Upper lobe of left lung (tissue), 6 donors: ENCODE data around the gene EPB41L4B. TPM values are rescaled to one million over a fixed set of nuclear protein-coding genes. Genes with fewer than 3 reads are reported as not detected.

Source experiments
- ATAC-seq, 2 donors: fragments of 200-7000 bp; cut with Tn5 transposase; one replicate each; pipeline ENCODE4 v1.9.1; 2022; ENCODE audit warnings: mild to moderate bottlenecking in 2 of 2, moderate library complexity in 2 of 2; ENCODE audit not compliant: low FRiP score in 2 of 2
- DNase-seq, 2 donors: peaks; one replicate each; pipeline ENCODE4 v3.0.0-alpha.2; 2019 to 2020
- H3K27ac ChIP-seq, 4 donors: fragments of 200-600 bp; sonication (generic); one replicate each; pipeline ENCODE4 v1.5.1; 2016 to 2019
- H3K27me3 ChIP-seq, 4 donors: fragments of 200-600 bp; sonication (generic); one replicate each; pipeline ENCODE4 v1.5.1; 2017 to 2019
- H3K36me3 ChIP-seq, 4 donors: fragments of 200-600 bp; sonication (generic); one replicate each; pipeline ENCODE4 v1.5.1; 2016 to 2019
- H3K4me1 ChIP-seq, 4 donors: fragments of 200-600 bp; sonication (generic); one replicate each; pipeline ENCODE4 v1.5.1; 2018 to 2019
- H3K4me3 ChIP-seq, 4 donors: fragments of 200-600 bp; sonication (generic); one replicate each; pipeline ENCODE4 v1.5.1; 2017 to 2019; ENCODE audit warnings: mild to moderate bottlenecking in 2 of 4, moderate library complexity in 1 of 4
- H3K9me3 ChIP-seq, 4 donors: fragments of 200-600 bp; sonication (generic); one replicate each; pipeline ENCODE4 v1.5.1; 2018 to 2019
- EP300 ChIP-seq, 4 donors: sonication (generic); formaldehyde crosslinking; IDR thresholded peaks; one replicate each; pipeline ENCODE4 v1.5.1; 2017; ENCODE audit warnings: antibody characterized with exemption in 4 of 4, control low read depth in 2 of 4
- POLR2A ChIP-seq, 4 donors: fragments of 450-650 bp; IDR thresholded peaks; one replicate each; pipeline ENCODE4 v1.5.1; 2016 to 2017; ENCODE audit warnings: antibody characterized with exemption in 4 of 4, mild to moderate bottlenecking in 2 of 4
- POLR2AphosphoS5 ChIP-seq, 2 donors: sonication (generic); formaldehyde crosslinking; IDR thresholded peaks; one replicate each; pipeline ENCODE4 v1.5.1; 2017; ENCODE audit warnings: antibody characterized with exemption in 2 of 2
- WGBS, 2 donors: methylation state at CpG; one replicate each; pipeline ENCODE4 v1.1.5; 2017 to 2018; 5-methylcytosine and 5-hydroxymethylcytosine counted together
- total RNA-seq, 6 donors: library from RNA; depleted of rRNA in 4 of 6; stranded (reverse); fragments of >200 nt in 4 of 6; gene quantifications; one replicate each; pipeline versions ENCODE4 v1.1.0 to v1.2.1, GENCODE V29; 2016 to 2021
- TF ChIP-seq, protein P1 (sequence below), 6 experiments: fragments of 450-650 bp in 4 of 6; fragments of 200-600 bp in 2 of 6; sonication (generic) in 2 of 6; IDR thresholded peaks; one replicate each; pipeline ENCODE4 v1.5.1; 2016 to 2019; ENCODE audit warnings: antibody characterized with exemption in 6 of 6
- donor health status: DM: no; HTN: no; CAD: no; lungs with moderate emphysema.
- donor health status: DM: no; HTN: yes; CAD: no; lungs with severe emphysema.

Gene EPB41L4B
- total RNA-seq, 6 donors from 2014 or later, result 8.3 to 28.0 (median 10.9) TPM

DNA sequence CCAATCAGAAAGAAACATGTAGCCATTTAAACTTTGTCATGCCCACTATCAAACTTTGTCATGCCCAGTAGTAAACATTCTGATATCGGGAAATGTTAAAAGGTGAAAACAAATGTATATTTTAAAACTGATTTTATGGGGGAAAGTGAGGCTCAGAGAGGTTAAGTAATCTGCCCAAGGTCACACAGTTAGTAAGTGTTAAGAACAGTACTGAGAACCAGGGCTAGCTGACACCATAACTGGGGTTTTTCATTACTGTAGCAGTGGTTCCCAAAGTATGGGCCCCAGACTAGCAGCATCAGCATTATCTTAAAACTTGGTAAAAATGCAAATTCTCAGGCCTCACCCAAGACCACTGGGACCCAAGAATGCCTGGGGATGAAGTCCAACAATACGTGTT lies 143.9 kb downstream of the EPB41L4B start:
- 92 to 96% methylated on average over 2 of the region's 2 CpGs for WGBS, 2 donors
- no peak for TF ChIP-seq POLR2A (IDR thresholded peaks at IDR 0.05)
- ATAC-seq (no peak), DNase-seq (no peak)
- no peaks in the 10 kb centered on the region for H3K27me3 ChIP-seq
- no peaks in the 10 kb centered on the region for H3K36me3 ChIP-seq
- H3K9me3 ChIP-seq, result no peaks in the 10 kb centered on the region
- no peak overlapping the region for H3K4me3 ChIP-seq
- H3K27ac ChIP-seq, result no peak overlapping the region
- H3K4me1 ChIP-seq, result no peaks in the 10 kb centered on the region

DNA sequence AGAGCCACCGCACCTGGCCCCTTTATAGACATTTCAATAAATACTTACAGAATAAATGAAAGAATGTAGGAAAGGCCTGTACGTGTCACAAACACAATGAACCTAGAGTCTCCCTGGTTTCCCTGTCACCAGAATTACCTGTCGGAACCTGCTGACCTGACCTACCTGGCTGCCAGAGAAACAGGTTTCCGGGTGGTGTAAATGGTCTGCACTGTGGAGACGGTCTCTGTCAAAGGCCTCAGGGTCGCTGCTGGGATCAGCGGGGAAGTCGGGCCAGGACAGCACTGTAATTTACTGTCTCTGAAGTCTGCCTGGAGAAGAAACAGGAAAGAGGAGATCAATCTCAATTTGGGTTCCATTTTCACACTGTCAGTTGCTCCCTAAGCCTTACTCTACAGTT lies 144.5 kb downstream of the EPB41L4B start:
- DNase-seq, result no peak

GRCh38 chr9:109172935-109173334 lies 147.9 kb downstream of the EPB41L4B start:
- Histone ChIP-seq H3K36me3 (no peaks in the 10 kb centered on the region), H3K4me1 (no peaks in the 10 kb centered on the region), H3K27ac (no peak overlapping the region), H3K4me3 (no peak overlapping the region), H3K27me3 (no peaks in the 10 kb centered on the region), H3K9me3 (no peaks in the 10 kb centered on the region)
- TF ChIP-seq EP300 (IDR thresholded peaks at IDR 0.05), result no peak
- no peak for TF ChIP-seq POLR2AphosphoS5 (IDR thresholded peaks at IDR 0.05)
- ATAC-seq (no peak), DNase-seq (no peak)
- 61 to 77% methylated on average over 1 of the region's 1 CpG for WGBS, 2 donors

More for the DNA sequence above, 144.5 kb downstream of the EPB41L4B start:
- 74 to 83% methylated on average over 8 of the region's 8 CpGs for WGBS, 2 donors
- Histone ChIP-seq H3K4me1 (no peaks in the 10 kb centered on the region), H3K4me3 (no peak overlapping the region), H3K27me3 (no peaks in the 10 kb centered on the region), H3K36me3 (no peaks in the 10 kb centered on the region), H3K9me3 (no peaks in the 10 kb centered on the region), H3K27ac (no peak overlapping the region)
- ATAC-seq, result no peak
- TF ChIP-seq POLR2A (IDR thresholded peaks at IDR 0.05) (no peak), EP300 (IDR thresholded peaks at IDR 0.05) (no peak), POLR2AphosphoS5 (IDR thresholded peaks at IDR 0.05) (no peak)
- TF ChIP-seq, protein P1, sequence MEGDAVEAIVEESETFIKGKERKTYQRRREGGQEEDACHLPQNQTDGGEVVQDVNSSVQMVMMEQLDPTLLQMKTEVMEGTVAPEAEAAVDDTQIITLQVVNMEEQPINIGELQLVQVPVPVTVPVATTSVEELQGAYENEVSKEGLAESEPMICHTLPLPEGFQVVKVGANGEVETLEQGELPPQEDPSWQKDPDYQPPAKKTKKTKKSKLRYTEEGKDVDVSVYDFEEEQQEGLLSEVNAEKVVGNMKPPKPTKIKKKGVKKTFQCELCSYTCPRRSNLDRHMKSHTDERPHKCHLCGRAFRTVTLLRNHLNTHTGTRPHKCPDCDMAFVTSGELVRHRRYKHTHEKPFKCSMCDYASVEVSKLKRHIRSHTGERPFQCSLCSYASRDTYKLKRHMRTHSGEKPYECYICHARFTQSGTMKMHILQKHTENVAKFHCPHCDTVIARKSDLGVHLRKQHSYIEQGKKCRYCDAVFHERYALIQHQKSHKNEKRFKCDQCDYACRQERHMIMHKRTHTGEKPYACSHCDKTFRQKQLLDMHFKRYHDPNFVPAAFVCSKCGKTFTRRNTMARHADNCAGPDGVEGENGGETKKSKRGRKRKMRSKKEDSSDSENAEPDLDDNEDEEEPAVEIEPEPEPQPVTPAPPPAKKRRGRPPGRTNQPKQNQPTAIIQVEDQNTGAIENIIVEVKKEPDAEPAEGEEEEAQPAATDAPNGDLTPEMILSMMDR (IDR thresholded peaks at IDR 0.05), result no peak

- no peak overlapping the region for H3K27ac ChIP-seq
- no peak overlapping the region for H3K4me3 ChIP-seq
- H3K27me3 ChIP-seq, result no peaks in the 10 kb centered on the region
- TF ChIP-seq POLR2A (IDR thresholded peaks at IDR 0.05) (no peak), EP300 (IDR thresholded peaks at IDR 0.05) (no peak)
- WGBS, 2 donors, result 77 to 85% methylated on average over 3 of the region's 3 CpGs
- peaks cover 0 to 5% (median 2%) of the 10 kb centered on the region in 4 donors for H3K4me1 ChIP-seq
- H3K36me3 ChIP-seq, result no peaks in the 10 kb centered on the region
- DNase-seq (no peak), ATAC-seq (no peak)
- no peaks in the 10 kb centered on the region for H3K9me3 ChIP-seq
Measured at GRCh38 chr9:109171926-109172325, 148.9 kb downstream of the EPB41L4B start.

DNA sequence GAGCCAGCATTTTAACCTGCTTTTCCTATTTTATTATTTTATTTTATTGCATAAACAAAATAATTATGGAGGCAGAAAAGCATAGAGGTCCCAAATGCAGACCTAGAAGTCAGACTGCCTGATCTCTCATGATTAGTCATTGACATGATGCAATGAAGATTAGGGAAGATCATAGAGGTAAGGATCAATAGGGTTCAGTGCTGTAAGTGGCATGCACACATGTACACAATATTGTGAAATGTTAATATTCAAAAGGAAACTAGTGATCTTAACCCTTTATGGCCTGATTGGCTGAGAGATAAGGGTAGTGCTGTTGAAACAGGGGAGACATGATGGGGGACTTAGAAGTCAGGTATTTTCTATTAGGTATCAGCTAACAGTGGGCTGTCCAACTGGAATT lies 152.7 kb downstream of the EPB41L4B start:
- ATAC-seq, result no peak
- Histone ChIP-seq H3K27ac (no peak overlapping the region), H3K9me3 (no peaks in the 10 kb centered on the region), H3K27me3 (peaks cover 0 to 8% (median 3%) of the 10 kb centered on the region in 4 donors), H3K4me3 (no peak overlapping the region), H3K4me1 (peaks cover 0 to 11% (median 3%) of the 10 kb centered on the region in 4 donors), H3K36me3 (no peaks in the 10 kb centered on the region)
- no peak for DNase-seq
- no peak for TF ChIP-seq POLR2A (IDR thresholded peaks at IDR 0.05)
- TF ChIP-seq POLR2AphosphoS5 (IDR thresholded peaks at IDR 0.05), result no peak
- TF ChIP-seq, protein P1 (IDR thresholded peaks at IDR 0.05), result no peak
- TF ChIP-seq EP300 (IDR thresholded peaks at IDR 0.05), result no peak

DNA sequence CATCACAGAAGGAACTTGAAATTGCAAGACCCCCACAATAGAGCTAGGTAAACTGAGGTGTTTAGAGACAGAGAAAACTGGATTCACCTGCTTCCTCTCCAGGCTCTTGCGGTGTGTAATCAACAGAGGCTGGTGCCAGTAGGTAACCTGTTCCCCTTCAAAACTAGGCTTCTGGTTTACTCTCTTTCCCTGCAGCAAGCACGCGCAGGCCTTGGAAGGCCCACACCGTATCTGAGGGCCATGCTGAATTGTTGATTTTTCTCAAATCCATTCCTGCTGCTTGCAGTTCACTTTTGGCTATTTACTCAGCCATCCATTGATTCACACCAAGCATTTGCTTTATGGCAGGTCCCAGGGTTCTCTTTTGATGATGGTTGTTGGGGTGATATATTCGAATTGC lies 153.1 kb downstream of the EPB41L4B start:
- no peaks in the 10 kb centered on the region for H3K9me3 ChIP-seq
- TF ChIP-seq POLR2A (IDR thresholded peaks at IDR 0.05) (no peak), POLR2AphosphoS5 (IDR thresholded peaks at IDR 0.05) (no peak), EP300 (IDR thresholded peaks at IDR 0.05) (no peak)
- TF ChIP-seq, protein P1 (IDR thresholded peaks at IDR 0.05), result no peak
- no peaks in the 10 kb centered on the region for H3K36me3 ChIP-seq
- no peak for ATAC-seq
- peaks cover 0 to 8% (median 3%) of the 10 kb centered on the region in 4 donors for H3K27me3 ChIP-seq
- H3K4me1 ChIP-seq, result peaks cover 0 to 11% (median 3%) of the 10 kb centered on the region in 4 donors
- H3K4me3 ChIP-seq, result no peak overlapping the region
- no peak overlapping the region for H3K27ac ChIP-seq
- 91 to 97% methylated on average over 5 of the region's 5 CpGs for WGBS, 2 donors
- no peak for DNase-seq
